H9 (cell line): Measurements from ENCODE around the gene GRIN3B. TPM values are rescaled to one million over a fixed set of nuclear protein-coding genes. Genes with fewer than 3 reads are reported as not detected.

Experiments used
- DNase-seq: peaks from one replicate; pipeline ENCODE4 v3.0.0-alpha.2; 2017
- H2AFZ ChIP-seq: one replicate; pipeline ENCODE4 v1.6.1; 2013; ENCODE audit warnings: mild to moderate bottlenecking, low read length, control low read depth, moderate library complexity
- H2AK5ac ChIP-seq: 2 replicates; pipeline ENCODE4 v1.6.1; 2013; ENCODE audit warnings: low read length, control low read depth, mixed read lengths; ENCODE audit not compliant: insufficient read length
- H2BK120ac ChIP-seq: one replicate; pipeline ENCODE4 v1.6.1; 2013; ENCODE audit warnings: low read depth, mild to moderate bottlenecking, low read length, control low read depth, inconsistent platforms; ENCODE audit not compliant: poor library complexity, severe bottlenecking
- H2BK12ac ChIP-seq: 2 replicates; pipeline ENCODE4 v1.6.1; 2013; ENCODE audit warnings: low read length, control low read depth, mixed read lengths, low read depth; ENCODE audit not compliant: insufficient read length
- H2BK15ac ChIP-seq: 2 replicates; pipeline ENCODE4 v1.6.1; 2013; ENCODE audit warnings: low read depth, low read length, control low read depth
- H2BK20ac ChIP-seq: one replicate; pipeline ENCODE4 v1.6.1; 2013; ENCODE audit warnings: low read depth, mild to moderate bottlenecking, low read length, control low read depth, inconsistent platforms; ENCODE audit not compliant: poor library complexity, severe bottlenecking
- H2BK5ac ChIP-seq: 2 replicates; pipeline ENCODE4 v1.6.1; 2013; ENCODE audit warnings: low read length, control low read depth, mixed read lengths; ENCODE audit not compliant: insufficient read length
- H3K14ac ChIP-seq: 2 replicates; pipeline ENCODE4 v1.6.1; 2013; ENCODE audit warnings: low read length, control low read depth; ENCODE audit not compliant: insufficient read depth
- H3K18ac ChIP-seq: 2 replicates; pipeline ENCODE4 v1.6.1; 2013; ENCODE audit warnings: low read depth, mild to moderate bottlenecking, mixed read lengths, low read length, control low read depth; ENCODE audit not compliant: insufficient read length
- H3K23ac ChIP-seq: 2 replicates; pipeline ENCODE4 v1.6.1; 2013; ENCODE audit warnings: low read length, control low read depth, mixed read lengths, low read depth; ENCODE audit not compliant: insufficient read length
- H3K23me2 ChIP-seq: 2 replicates; pipeline ENCODE4 v1.6.1; 2013; ENCODE audit warnings: low read depth, mild to moderate bottlenecking, mixed read lengths, low read length, control low read depth; ENCODE audit not compliant: insufficient read length, poor library complexity, severe bottlenecking
- H3K27ac ChIP-seq: 2 replicates; pipeline ENCODE4 v1.5.1; 2013; ENCODE audit warnings: low read length, control low read depth, mixed read lengths, low read depth; ENCODE audit not compliant: insufficient read length
- H3K27me3 ChIP-seq: 2 replicates; pipeline ENCODE4 v1.6.1; 2013; ENCODE audit warnings: low read length, control low read depth, inconsistent platforms; ENCODE audit not compliant: insufficient read depth
- H3K4ac ChIP-seq: 2 replicates; pipeline ENCODE4 v1.6.1; 2013; ENCODE audit warnings: low read depth, mild to moderate bottlenecking, control low read depth, inconsistent platforms, low read length, moderate library complexity
- H3K4me1 ChIP-seq: 2 replicates; pipeline ENCODE4 v1.6.1; 2013; ENCODE audit warnings: low read length, control low read depth, inconsistent platforms; ENCODE audit not compliant: insufficient read depth
- H3K4me2 ChIP-seq: 2 replicates; pipeline ENCODE4 v1.6.1; 2013; ENCODE audit warnings: low read length, control low read depth, mixed read lengths; ENCODE audit not compliant: insufficient read length, insufficient read depth
- H3K56ac ChIP-seq: 2 replicates; pipeline ENCODE4 v1.6.1; 2013; ENCODE audit warnings: low read depth, mild to moderate bottlenecking, mixed read lengths, low read length, control low read depth; ENCODE audit not compliant: insufficient read length
- H3K79me1 ChIP-seq: 2 replicates; pipeline ENCODE4 v1.6.1; 2013; ENCODE audit warnings: low read depth, mild to moderate bottlenecking, moderate library complexity, low read length, control low read depth, inconsistent platforms; ENCODE audit not compliant: insufficient read depth, poor library complexity, severe bottlenecking
- H3K79me2 ChIP-seq: 2 replicates; pipeline ENCODE4 v1.6.1; 2013; ENCODE audit warnings: low read length, control low read depth, inconsistent platforms; ENCODE audit not compliant: insufficient read depth
- H3K9ac ChIP-seq: 2 replicates; pipeline ENCODE4 v1.6.1; 2013; ENCODE audit warnings: low read length, control low read depth, mixed read lengths; ENCODE audit not compliant: insufficient read length; ENCODE audit errors: extremely low read depth
- H3K9me3 ChIP-seq: one replicate; pipeline ENCODE4 v1.6.1; 2013; ENCODE audit warnings: low read depth, low read length, inconsistent platforms; ENCODE audit not compliant: control insufficient read depth
- H3T11ph ChIP-seq: one replicate; pipeline ENCODE4 v1.6.1; 2013; ENCODE audit warnings: mild to moderate bottlenecking, low read length, control low read depth, inconsistent platforms
- H4K20me1 ChIP-seq: one replicate; pipeline ENCODE4 v1.6.1; 2013; ENCODE audit not compliant: control insufficient read depth, insufficient read length, insufficient read depth
- H4K5ac ChIP-seq: 2 replicates; pipeline ENCODE4 v1.6.1; 2013; ENCODE audit warnings: low read depth, mild to moderate bottlenecking, mixed read lengths, low read length, control low read depth; ENCODE audit not compliant: insufficient read length
- H4K8ac ChIP-seq: replicated peaks from 2 replicates; pipeline ENCODE4 v1.6.1; 2013; ENCODE audit warnings: low read length, control low read depth, mixed read lengths, low read depth; ENCODE audit not compliant: insufficient read length
- H4K91ac ChIP-seq: 2 replicates; pipeline ENCODE4 v1.6.1; 2013; ENCODE audit warnings: low read depth, mild to moderate bottlenecking, moderate library complexity, mixed read lengths, low read length, control low read depth; ENCODE audit not compliant: insufficient read length
- H3K27ac Mint-ChIP-seq, 3 experiments: 2 replicates in 2 of 3; 3 replicates in 1 of 3; pipeline ENCODE4 v1.8.0; 2020 to 2021; ENCODE audit warnings: mixed read lengths in 3 of 3, mild to moderate bottlenecking in 1 of 3, moderate library complexity in 1 of 3
- H3K27me3 Mint-ChIP-seq: 2 replicates; pipeline ENCODE4 v1.8.0; 2021; ENCODE audit warnings: low read depth, mild to moderate bottlenecking, moderate library complexity, mixed read lengths
- H3K36me3 Mint-ChIP-seq, 3 experiments: 2 replicates in 2 of 3; 3 replicates in 1 of 3; pipeline ENCODE4 v1.8.0; 2020 to 2021; ENCODE audit warnings: low read depth in 3 of 3, mixed read lengths in 3 of 3; ENCODE audit not compliant: insufficient read depth in 1 of 3
- H3K4me1 Mint-ChIP-seq, 2 experiments: 2 replicates each; pipeline ENCODE4 v1.8.0; 2020; ENCODE audit warnings: mixed read lengths in 2 of 2
- H3K4me3 Mint-ChIP-seq, 2 experiments: 2 replicates in 1 of 2; 3 replicates in 1 of 2; pipeline ENCODE4 v1.8.0; 2020 to 2021; ENCODE audit warnings: mild to moderate bottlenecking in 2 of 2, mixed read lengths in 2 of 2, moderate library complexity in 1 of 2
- H3K9me3 Mint-ChIP-seq, 2 experiments: 2 replicates in 1 of 2; 3 replicates in 1 of 2; pipeline ENCODE4 v1.8.0; 2020; ENCODE audit warnings: mild to moderate bottlenecking in 2 of 2, mixed read lengths in 2 of 2, moderate library complexity in 1 of 2
- CTCF ChIP-seq: fragments of 200-600 bp; sonication (generic); conservative IDR thresholded peaks from 3 replicates; pipeline ENCODE4 v1.8.0; 2021; ENCODE audit warnings: antibody characterized with exemption, mild to moderate bottlenecking
- WGBS: extraction: QIAGEN DNeasy Blood & Tissue Kit; methylation state at CpG from one replicate; pipeline ENCODE4 v1.1.7; 2013; ENCODE audit warnings: missing lambda C conversion rate, low lambda C conversion rate, mixed read lengths; ENCODE audit not compliant: insufficient read length; ENCODE audit errors: extremely low coverage; 5-methylcytosine and 5-hydroxymethylcytosine counted together
- total RNA-seq: library from RNA; stranded (reverse); gene quantifications from 2 replicates; pipeline ENCODE4 v1.2.1, GENCODE V29; 2021

Gene GRIN3B
- total RNA-seq, 1 experiment from 2014 or later = 1.0 TPM

DNA sequence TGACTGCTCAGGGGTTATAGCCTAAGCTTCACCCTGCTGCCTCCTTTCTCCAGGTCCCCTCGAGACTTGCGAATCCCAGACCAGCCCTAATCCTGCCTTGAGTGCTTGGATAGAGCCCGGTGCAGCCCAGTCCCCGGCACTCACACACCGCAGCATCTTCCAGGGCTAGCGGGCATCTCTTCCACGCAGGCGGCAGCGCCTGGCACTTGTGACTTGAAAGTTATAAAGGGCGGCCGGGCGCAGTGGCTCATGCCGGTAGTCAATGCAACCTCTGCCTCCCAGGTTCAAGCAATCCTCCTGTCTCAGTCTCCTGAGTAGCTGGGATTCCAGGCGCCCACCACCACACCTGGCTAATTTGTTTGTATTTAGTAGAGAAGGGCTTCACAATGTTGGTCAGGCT is 14.1 kb upstream of the GRIN3B start:
- Mint-ChIP-seq H3K36me3 (peaks cover 10 to 36% (median 33%) of the 10 kb centered on the region in 3 experiments; a peak in 6 of 7 replicates), H3K27ac (no peak overlapping the region), H3K27me3 (peaks cover 2% of the 10 kb centered on the region; the same call in 1 of the 2 replicates), H3K9me3 (no peaks in the 10 kb centered on the region), H3K4me1 (peaks cover 5 to 19% of the 10 kb centered on the region in 2 experiments), H3K4me3 (no peak overlapping the region; a peak in 1 of 5 replicates)
- Histone ChIP-seq H3T11ph (no peak overlapping the region), H4K20me1 (peaks cover 3% of the 10 kb centered on the region), H2BK20ac (no peak overlapping the region), H3K4me1 (no peaks in the 10 kb centered on the region), H3K27ac (no peak overlapping the region), H3K79me1 (no peaks in the 10 kb centered on the region), H2BK120ac (no peak overlapping the region), H4K91ac (no peak overlapping the region), H3K4ac (no peak overlapping the region), H4K5ac (no peak overlapping the region), H3K56ac (no peak overlapping the region), H3K14ac (no peak overlapping the region), H3K9me3 (no peaks in the 10 kb centered on the region), H3K79me2 (no peaks in the 10 kb centered on the region; the same call in 1 of the 2 replicates), H2BK5ac (no peak overlapping the region), H3K18ac (no peak overlapping the region), H2AK5ac (no peak overlapping the region), H2BK15ac (no peak overlapping the region), H3K4me2 (no peak overlapping the region), H4K8ac (no peak overlapping the region), H2AFZ (no peak overlapping the region), H3K9ac (no peak overlapping the region), H2BK12ac (no peak overlapping the region), H3K23ac (no peak overlapping the region), H3K23me2 (peaks cover 7% of the 10 kb centered on the region), H3K27me3 (no peaks in the 10 kb centered on the region)
- WGBS = no CpG with 5 or more reads among the region's 14 CpGs
- no peak for TF ChIP-seq CTCF
- DNase-seq = no peak
